Fibroblast of upper back skin (primary cell): ENCODE results near the gene ITGB1BP1.
A peak's percentile ranks its signal among the peaks of the same experiment; 100 is the strongest.

Experiments used
- DNase-seq: peaks from one replicate; pipeline ENCODE4 v3.0.0-alpha.2; 2013

ITGB1BP1 gene, protein sequence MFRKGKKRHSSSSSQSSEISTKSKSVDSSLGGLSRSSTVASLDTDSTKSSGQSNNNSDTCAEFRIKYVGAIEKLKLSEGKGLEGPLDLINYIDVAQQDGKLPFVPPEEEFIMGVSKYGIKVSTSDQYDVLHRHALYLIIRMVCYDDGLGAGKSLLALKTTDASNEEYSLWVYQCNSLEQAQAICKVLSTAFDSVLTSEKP

DNA sequence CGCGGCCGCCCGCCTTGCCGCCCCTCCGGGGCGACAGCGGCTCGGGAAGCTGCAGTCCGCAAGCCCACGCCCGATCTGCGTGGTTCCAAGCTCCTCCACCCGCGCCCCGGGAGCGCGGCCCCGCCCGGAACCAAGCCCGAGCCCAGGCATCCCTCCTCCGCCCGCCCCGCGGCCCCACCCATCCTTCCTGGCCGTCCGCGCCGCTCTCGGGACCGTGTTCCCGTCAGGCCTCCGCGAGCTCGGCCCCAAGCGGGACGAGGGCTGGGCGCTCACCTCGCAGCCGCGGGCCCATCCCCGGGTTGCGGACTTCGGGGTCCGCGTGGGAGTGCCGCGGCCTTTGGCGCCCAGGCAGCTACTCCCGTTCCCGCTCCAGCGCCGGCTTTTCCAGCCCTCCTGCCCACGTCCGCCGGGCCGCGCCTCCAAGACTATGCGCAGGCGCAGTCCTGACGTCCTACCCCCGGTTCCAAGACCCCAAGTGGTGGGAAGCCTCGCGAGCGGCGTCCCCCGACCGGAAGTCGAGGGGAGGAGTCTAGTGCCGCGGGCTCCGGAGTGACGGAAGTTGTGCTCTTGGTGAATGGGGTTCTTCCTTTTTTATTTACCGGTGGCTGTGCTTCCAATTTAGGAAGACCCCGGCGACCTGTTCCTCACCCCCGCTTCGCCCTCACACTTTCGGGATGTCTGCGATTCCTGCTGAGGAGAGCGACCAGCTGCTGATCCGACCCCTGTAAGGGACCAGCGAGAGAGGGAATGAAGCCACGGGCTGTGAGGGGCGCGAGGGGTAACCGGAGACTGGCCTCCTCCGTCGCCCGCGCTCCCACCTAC, at the start of gene ITGB1BP1, which contains the start of gene CPSF3:
Gene ITGB1BP1 (minus strand): TSS at position 429 of the 822 bp plus-strand sequence. CDS start 4,831 bp downstream, outside the sequence.
Gene CPSF3 (plus strand): TSS at position 555 of the 822 bp plus-strand sequence. CDS start 120 bp downstream, at position 675.
- peak; percentile 98 for DNase-seq

DNA sequence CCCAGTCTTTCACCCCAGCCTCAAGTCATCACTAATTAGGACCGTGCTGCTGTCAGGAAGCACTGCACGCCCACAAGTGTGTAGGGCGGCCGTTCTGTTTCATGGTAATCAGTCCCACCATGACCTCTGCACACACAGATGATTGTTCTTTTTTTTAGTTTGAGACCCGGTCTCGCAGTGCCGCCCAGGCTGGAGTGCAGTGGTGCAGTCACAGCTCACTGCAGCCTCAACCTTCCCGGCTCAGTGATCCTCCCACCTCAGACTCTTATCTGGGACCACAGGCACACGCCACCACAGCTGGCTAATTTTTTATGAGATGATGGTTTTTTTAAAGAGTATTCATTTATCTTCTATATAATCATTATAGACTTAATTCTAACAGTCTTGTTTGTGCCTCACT, 49.2 kb upstream of the ITGB1BP1 start:
- DNase-seq: no peak

DNA sequence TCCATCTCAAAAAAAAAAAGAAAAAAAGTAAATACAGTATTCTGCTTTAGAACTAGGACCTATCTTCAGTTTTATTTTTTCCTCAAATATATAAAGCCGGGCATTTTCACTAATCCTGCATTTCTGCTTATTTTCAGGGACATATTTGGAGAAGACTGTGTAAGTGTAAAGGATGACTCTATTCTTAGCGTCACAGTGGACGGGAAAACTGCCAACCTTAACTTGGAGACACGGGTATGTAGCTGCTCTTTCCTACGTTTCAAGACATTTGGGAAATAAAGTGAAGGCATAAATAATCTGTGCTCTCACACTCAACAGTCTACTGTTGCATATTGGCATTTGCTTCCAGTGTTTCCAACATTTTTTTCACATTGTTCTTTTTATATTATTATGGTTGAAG, 47.9 kb upstream of the ITGB1BP1 start:
- DNase-seq: no peak

DNA sequence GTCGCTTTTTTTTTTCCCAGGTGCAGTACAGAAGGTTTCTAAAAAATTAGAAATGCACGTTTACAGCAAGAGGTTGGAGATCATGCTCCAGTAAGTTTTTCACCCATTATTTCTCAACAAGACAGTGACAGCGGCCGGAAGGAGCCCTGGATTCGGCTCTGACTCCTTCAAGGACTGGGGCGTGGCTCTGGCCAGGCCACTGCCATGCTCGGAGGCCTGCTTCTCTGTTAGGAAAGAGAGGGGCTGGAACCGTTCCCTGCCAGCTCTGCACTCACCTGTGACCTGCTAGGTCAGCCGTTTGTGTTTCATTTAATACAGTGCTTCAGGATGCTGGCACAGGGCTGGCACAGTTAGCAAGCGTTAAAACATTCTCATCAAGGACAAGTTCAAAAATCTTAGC, 44.4 kb upstream of the ITGB1BP1 start:
- DNase-seq: no peak

DNA sequence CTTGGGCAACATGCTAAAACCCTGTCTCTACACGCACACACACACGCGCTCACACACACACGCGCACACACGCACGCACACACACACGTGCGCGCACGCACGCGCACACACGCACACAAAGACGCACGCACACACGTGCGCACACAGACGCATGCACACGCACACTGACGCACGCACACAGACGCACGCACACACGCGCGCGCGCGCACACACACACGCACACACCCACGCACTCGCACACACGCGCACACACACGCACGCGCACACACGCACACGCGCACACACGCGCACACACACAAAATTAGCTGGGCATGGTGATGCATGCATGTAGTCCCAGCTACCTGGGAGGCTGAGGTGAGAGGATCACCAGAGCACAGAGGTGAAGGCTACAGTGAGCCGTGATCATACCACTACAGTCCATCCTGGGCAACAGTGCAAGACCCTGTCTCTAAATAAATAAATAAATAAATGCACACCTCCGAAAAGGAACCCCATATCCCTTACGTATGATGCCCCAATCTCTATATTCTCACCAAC, 42.9 kb upstream of the ITGB1BP1 start:
- DNase-seq: no peak

DNA sequence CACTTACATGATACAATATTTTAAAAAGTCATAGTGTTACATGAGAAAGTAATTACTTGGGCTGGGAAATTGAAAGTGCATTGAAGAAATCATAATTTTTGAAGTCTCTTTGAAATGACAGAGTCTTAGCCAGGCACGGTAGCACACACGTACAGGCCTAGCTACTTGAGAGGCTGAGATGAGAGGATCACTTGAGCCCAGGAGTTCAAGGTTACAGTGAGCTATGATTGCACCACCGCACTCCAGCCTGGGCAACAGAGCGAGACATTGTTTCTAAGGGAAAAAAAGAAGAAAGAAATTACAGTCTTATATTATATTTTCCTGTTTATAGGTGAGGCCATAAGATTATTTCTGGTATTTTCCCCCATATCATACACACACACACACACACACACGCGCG, 41.8 kb upstream of the ITGB1BP1 start:
- no peak for DNase-seq

DNA sequence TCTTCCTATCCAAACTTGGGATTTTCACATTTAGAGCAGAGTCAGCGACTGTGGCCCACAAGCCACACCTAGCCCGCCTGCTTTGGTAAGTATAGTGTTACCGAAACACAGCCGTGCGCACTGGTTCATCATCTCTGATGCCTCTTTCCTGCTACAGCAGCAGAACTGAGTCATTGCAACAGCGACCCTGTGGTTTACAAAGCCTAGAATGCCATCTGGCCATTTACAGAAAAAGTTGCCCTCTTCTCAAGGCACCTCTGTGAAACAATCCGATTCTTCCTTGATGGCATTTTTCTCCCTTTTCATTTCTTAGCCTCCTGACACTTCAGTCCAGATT, 40.3 kb upstream of the ITGB1BP1 start:
- DNase-seq: no peak

DNA sequence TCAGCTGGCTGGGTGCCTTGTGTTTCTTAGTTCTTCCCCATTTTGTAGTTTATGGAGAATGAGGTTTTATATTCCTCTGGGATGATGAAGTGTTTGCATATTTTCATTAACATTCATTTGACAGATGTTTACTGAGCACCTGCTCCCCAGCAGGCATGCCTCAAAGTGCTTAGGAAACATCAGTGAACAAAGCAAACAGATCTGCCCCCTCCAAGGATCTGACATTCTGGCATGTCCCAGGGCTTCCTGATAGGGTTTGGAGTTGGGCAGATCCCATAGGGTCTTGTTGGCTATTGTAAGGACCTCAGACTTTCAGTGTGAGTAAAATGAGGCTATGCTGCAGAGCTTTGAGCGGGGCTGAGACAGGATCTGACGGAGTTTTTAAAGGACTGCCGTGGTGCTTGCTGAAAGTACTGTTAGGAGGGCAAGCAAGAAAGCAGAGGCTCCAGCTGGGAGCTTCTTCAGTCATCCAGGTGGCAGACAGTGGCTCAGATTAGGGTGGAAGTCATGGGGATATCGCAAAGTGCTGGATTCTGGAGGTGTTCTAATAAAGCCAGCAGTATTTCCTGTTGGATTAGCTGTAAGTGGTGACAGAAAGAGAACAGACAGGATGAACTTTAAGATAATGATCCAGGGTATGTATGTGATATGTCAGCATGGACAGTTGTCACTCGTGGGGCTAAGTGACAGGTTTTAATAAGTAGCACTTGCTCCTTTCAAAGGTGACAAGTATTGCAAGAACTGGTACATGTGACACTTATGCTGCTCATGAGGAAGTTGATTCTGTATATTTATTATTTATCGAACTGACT, 39.8 kb upstream of the ITGB1BP1 start:
- DNase-seq: no peak

DNA sequence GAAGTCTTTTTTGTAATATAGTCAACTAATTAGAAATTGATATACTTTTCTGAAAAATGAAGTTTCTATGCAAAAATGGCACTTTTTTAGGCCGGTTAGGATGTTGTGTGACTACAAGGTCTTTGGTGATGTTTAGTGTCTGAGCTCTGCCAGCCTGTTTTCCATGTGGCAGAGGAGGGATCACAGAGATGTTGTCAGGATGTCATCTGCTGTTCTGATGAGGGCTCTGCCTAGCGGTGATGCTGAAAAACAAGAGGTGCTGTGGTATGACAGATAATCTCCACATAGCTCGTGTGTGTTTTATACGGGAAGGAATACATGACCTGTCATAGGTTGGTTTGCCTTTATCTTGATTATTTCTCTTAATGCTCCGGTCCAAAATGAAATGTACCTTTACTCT, 39.0 kb upstream of the ITGB1BP1 start:
- DNase-seq: no peak

DNA sequence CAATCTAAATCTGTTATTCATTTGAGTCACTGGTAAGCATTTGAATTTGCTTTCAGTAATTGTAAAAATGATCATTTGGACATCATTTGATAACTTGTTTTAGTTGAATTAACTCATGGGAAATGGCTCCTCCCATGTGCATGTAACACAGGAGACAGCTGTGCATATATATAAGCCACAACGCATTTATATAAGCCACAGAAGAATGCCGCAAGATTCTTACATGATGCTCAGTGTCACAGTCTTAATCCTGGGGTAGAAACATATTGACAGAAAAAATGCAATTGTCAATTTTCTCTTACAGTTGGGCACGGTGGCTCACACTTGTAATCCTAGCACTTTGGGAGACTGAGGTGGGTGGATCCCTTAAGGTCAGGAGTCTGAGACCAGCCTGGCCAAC, 37.8 kb upstream of the ITGB1BP1 start:
- DNase-seq: no peak

DNA sequence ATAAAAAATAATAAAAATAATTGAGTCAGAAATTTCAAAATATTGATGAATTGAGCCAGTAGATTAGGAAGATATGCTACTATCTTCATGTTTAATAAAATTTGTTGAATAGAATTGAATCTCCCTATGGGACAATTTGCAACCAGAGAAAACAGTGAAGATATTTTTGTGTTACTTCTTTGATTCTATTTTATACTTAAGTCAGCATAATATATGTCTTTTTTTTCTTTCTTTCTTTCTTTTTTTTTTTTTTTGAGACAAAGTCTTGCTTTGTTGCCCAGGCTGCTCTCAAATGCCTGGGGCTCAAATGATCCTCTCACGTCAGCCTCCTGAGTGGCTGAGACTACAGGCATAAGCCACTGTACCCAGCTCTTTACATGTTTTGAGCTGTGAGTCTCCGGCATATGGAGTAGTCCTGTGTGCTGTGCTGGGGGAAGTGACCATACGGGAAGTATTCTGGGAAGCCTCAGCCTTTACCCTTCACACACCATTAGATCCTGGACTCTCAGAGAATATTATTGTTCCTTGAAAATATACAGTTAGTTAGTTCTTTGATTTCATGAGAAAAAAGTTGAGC, 37.2 kb upstream of the ITGB1BP1 start:
- no peak for DNase-seq

DNA sequence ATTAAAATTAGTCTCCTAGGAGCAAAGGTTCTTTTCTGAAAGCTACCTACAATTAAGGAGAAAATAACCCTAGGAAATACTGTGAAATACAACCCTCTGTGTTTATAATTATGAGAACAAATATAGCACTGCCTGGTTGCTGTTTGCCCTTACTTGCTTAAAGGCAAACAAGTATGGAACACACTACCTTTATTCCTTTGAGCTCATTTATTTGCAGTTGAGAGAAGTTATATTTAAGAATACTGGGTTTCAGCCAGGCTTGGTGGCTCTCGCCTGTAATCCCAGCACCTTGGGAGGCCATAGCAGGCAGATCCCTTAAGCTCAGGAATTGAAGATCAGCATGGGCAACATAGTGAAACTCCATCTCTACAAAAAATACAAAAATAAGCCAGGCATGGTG, 27.9 kb upstream of the ITGB1BP1 start:
- no peak for DNase-seq

DNA sequence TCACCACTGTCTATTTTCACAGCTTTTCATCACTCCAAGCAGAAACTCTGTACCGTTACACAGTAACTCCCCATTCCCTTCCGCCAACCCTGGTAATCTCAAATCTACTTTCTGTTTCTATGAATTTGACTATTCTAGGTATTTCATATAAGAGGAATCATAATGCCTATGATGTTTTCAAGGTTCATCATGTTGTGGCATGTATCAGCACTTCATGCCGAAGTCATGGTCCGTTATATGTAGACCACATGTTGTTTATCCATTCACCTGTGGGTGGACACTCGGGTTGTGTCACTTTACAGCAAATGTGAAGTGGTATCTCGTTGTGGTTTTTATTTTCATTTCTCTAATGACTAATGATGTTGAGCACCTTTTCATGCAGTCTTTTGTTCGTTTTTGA, 21.8 kb upstream of the ITGB1BP1 start:
- no peak for DNase-seq

DNA sequence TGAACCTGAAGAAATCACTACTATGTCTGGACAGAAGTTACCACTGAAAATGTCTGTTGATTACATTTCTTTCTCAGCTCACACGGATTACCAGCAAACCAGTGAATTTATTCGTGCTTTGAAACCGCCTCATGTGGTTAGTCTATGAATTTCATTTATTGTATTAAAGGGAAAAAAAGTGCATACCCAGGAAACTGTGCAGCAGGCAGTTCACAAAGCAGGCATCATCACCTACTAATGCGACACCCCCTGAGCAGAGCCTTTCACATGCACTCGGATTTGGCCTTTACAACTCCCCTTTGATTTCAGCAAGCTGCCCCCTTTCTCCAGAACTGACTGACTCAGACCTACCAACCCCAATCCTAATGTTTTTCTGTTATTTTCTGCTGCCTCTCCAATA, 20.2 kb upstream of the ITGB1BP1 start:
- no peak for DNase-seq

DNA sequence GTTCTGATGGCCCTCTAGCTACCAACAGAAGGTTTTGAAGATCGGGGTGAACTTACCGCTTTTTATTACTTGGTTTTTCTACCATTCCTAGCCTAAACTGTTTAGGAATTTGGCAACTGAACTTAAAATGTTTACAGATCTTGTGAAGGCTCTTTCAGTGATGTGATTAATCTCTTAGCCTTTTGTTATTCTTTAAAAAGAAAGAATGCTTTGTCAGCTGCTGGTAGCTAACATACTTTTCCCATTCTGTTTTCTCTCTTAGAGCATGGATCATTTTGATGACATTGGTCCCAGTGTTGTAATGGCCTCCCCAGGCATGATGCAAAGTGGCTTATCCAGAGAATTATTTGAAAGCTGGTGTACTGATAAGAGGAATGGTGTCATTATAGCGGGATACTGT, 18.2 kb upstream of the ITGB1BP1 start:
- DNase-seq: no peak

DNA sequence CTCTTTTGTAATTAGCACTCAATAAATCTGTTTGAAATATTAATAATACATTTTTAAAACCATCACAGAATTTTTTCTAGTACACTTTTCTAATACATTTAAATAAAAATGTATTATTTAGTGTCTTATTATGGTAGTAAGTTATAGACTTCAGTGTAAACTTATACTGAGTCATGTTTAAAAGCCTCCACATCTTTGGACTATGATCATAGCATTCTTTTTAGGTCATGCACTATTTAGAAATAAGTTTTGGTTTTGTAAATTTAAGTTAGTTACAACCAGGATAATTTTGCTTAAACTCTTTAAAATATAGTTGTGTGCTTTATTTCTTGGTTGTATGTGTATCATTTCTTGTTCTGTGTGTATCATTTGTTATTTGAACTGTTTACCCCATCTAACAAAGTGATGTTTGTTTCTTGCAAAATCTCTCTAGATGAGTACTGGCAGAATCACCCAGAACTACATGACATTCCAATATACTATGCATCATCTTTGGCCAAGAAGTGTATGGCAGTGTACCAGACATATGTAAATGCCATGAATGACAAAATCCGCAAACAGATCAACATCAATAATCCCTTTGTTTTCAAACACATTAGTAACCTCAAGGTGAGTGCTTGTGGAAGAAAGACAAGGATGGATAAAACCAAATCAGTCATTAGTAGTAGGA, 16.9 kb upstream of the ITGB1BP1 start:
- peak; percentile 51 for DNase-seq

DNA sequence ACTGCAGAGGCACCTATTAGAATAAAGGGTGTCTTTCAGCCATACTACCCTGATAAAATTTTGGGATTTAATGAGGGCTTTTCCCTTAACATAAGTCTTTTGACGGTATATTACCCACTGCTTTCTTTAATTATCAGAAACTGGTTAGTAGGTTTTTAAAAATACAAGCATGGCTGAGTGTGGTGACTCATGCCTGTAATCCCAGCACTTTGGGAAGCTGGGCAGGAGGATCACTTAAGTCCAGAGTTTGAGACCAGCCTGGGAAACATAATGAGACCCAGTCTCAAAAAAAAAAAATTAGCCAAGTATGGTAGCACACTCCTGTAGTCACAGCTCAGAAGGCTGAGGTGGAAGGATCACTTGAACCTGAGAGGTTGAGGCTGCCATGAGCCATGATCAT, 16.2 kb upstream of the ITGB1BP1 start:
- peak; percentile 16 for DNase-seq

DNA sequence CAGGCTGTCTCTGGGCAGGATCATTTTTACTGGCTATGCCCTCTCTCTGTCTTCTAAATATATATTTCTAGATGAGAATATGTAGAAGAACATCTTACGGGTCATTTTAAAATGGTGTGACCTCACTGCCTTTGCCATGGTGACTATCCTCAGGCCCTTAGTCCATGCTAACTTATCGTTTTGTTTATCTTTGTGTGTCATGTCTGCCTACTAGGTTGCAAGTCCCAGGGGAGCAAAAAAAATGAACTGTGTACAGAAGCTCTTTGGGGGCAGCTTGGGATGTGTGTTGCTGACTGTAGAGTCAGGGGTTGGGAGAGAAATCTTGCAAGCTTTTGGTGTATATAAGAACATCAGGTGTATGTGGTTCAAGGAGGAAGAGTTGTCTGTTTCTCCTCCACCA, 11.2 kb upstream of the ITGB1BP1 start:
- no peak for DNase-seq

DNA sequence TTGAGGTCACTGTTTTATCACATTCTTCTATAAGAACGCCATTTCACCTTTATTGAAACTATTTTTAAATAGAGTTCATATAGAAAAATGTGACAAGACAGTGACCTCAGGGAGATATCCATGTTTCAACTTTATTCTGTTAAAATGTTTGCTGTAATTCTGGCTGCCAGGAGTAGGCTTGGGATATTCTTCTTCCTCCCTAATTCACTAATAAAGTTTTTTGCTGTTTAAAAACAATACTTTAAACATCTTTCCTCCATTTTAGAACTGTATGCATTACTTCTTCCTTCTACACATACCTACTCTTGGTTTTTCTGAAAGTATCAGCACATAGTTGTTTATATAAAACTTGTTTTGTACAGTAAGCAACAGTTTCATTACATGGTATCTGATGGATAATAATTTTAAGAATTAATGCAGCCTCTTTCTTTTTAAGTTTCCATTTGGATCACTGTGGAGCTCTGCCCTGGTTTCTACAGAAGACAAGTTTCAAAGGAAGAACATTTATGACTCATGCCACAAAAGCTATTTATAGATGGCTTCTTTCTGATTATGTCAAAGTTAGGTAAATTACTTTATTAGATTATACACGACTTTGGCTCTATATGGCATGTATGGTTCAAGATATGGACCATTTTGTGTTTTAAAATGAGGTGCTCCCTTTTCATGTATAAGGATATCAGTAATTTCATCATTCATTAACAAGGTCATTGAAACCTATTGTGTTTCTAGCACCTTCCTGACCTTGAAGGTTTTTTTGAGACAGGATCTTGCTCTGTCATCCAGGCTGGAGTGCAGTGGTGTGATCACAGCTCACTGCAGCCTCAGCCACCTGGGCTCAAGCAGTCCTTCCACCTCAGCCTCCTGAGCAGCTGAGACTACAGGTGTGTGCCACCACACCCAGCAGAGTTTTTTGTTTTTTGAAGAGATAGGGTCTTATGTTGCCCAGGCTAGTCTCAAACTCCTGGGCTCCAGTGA, 7.3 kb upstream of the ITGB1BP1 start:
- DNase-seq: peak; percentile 28

DNA sequence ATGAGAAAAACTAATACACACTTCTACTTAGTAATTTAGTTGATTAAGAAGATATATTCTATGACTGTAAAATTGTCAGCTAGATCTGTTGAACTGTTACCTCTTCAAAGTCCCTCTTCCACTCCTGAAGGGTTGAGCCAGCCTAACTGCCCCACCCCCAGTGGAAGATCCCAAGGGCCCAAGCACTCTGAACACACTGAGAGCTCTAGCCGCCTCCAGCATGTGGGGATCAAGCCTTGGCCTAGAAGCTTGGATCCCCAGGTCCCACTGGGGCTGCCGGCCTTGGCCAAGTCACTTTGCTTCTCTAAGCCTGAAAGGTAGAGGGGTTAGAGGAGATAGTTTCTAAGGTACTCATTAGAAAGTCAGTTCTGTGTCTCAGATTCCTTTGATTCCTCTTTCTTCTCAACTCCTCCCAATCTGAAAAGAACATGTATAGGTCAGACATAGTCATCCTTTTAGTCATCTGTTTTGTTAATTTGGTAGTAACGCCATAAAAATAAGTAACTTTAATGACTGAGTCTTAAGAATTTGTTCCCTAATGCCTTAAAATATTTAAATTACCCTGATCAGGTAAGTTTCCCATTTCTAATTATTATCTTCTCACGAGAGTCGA, 5.7 kb upstream of the ITGB1BP1 start:
- peak; percentile 14 for DNase-seq
